A673 (cell line): ENCODE measurements around the gene NRF1.

Experiments
- EZH2 ChIP-seq: fragments of 200-600 bp; sonication (generic); IDR thresholded peaks from 2 replicates; pipeline ENCODE4 v1.6.1; 2017; ENCODE audit warnings: borderline replicate concordance, low read depth, mild to moderate bottlenecking, mixed read lengths, antibody characterized with exemption, low read length; ENCODE audit not compliant: poor library complexity, severe bottlenecking
- TF ChIP-seq, protein P1 (sequence below): fragments of 300-800, 200-600 bp; sonication (generic); conservative IDR thresholded peaks from 2 replicates; pipeline ENCODE4 v1.5.1; 2017; ENCODE audit warnings: low read depth, mild to moderate bottlenecking, antibody characterized with exemption, low read length, moderate library complexity, mixed read lengths

DNA sequence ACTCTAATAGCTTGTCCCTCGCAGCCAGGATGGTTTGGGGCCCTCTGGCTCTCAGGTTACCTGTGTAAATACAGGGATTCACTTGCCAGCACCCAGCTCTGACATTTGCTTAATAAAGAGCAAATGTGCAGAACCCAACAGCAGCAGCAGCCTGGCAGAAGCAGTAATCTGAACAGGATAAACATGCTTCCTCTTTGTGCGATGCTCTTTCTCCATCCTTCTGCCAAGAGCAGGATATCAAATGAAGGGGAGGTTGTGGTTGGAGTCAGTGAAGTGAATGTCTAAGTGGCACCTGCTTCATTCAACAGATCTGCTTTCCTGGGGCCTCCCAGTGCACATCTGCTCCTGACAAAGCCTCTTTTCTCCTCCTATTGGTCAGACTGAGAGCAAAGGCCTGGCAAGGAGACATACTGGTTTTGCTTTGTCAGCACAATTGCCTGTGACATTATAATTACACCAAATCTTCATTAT, 130.3 kb downstream of the NRF1 start:
- TF ChIP-seq, protein P1, sequence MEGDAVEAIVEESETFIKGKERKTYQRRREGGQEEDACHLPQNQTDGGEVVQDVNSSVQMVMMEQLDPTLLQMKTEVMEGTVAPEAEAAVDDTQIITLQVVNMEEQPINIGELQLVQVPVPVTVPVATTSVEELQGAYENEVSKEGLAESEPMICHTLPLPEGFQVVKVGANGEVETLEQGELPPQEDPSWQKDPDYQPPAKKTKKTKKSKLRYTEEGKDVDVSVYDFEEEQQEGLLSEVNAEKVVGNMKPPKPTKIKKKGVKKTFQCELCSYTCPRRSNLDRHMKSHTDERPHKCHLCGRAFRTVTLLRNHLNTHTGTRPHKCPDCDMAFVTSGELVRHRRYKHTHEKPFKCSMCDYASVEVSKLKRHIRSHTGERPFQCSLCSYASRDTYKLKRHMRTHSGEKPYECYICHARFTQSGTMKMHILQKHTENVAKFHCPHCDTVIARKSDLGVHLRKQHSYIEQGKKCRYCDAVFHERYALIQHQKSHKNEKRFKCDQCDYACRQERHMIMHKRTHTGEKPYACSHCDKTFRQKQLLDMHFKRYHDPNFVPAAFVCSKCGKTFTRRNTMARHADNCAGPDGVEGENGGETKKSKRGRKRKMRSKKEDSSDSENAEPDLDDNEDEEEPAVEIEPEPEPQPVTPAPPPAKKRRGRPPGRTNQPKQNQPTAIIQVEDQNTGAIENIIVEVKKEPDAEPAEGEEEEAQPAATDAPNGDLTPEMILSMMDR = no peak
- no peak for TF ChIP-seq EZH2
